Fibroblast of lung (primary cell): ENCODE measurements around the gene VSIG4. TPM values are rescaled to one million over a fixed set of nuclear protein-coding genes. Genes with fewer than 3 reads are reported as not detected.
"Not testable (repeated sequence)": the region's sequence is repeated elsewhere in the genome, so short reads cannot be mapped to it uniquely, and the experiment has no call there.

Experiments
- DNase-seq, 2 donors: peaks; one replicate each; pipeline versions ENCODE4 v3.0.0 to v3.0.0-alpha.2; 2010; ENCODE audit warnings: low read depth in 2 of 2
- H2AFZ ChIP-seq: 2 replicates; pipeline ENCODE4 v1.5.1; 2012; ENCODE audit warnings: low read length, control low read depth, inconsistent platforms
- H3K27ac ChIP-seq: 2 replicates; pipeline ENCODE4 v1.5.1; 2011; ENCODE audit warnings: low read length, control low read depth; ENCODE audit not compliant: insufficient read depth
- H3K27me3 ChIP-seq: 2 replicates; pipeline ENCODE4 v1.5.1; 2011; ENCODE audit warnings: mild to moderate bottlenecking, low read length; ENCODE audit not compliant: control insufficient read depth, insufficient read depth
- H3K36me3 ChIP-seq: 2 replicates; pipeline ENCODE4 v1.5.1; 2011; ENCODE audit warnings: low read length; ENCODE audit not compliant: control insufficient read depth, insufficient read depth
- H3K4me1 ChIP-seq: 2 replicates; pipeline ENCODE4 v1.5.1; 2011; ENCODE audit warnings: low read length; ENCODE audit not compliant: control insufficient read depth, insufficient read depth; ENCODE audit errors: extremely low read depth
- H3K4me2 ChIP-seq: 2 replicates; pipeline ENCODE4 v1.5.1; 2011; ENCODE audit warnings: low read length, control low read depth; ENCODE audit not compliant: insufficient read depth; ENCODE audit errors: extremely low read depth
- H3K4me3 ChIP-seq, 4 experiments: fragments of 200-600 bp in 1 of 4; sonication (generic) in 1 of 4; replicated peaks in 1 of 4; 2 replicates each; pipeline ENCODE4 v1.5.1; 2011 to 2016; ENCODE audit warnings: low read length in 4 of 4, low read depth in 3 of 4, mild to moderate bottlenecking in 3 of 4, control low read depth in 2 of 4, inconsistent platforms in 1 of 4, mixed read lengths in 1 of 4; ENCODE audit not compliant: insufficient read depth in 1 of 4; ENCODE audit errors: control extremely low read depth in 1 of 4
- H3K79me2 ChIP-seq: 2 replicates; pipeline ENCODE4 v1.5.1; 2012; ENCODE audit warnings: mild to moderate bottlenecking, low read length, inconsistent platforms; ENCODE audit not compliant: control insufficient read depth, insufficient read depth
- H3K9ac ChIP-seq: 2 replicates; pipeline ENCODE4 v1.5.1; 2011; ENCODE audit warnings: mild to moderate bottlenecking, low read length, control low read depth; ENCODE audit not compliant: insufficient read depth
- H3K9me3 ChIP-seq: 2 replicates; pipeline ENCODE4 v1.5.1; 2012; ENCODE audit warnings: low read depth, low read length; ENCODE audit not compliant: control insufficient read depth, insufficient read depth
- H4K20me1 ChIP-seq: 2 replicates; pipeline ENCODE4 v1.5.1; 2011; ENCODE audit warnings: low read length; ENCODE audit not compliant: control insufficient read depth, insufficient read depth; ENCODE audit errors: extremely low read depth
- EZH2 ChIP-seq: IDR thresholded peaks from 2 replicates; pipeline ENCODE4 v1.5.1; 2012; ENCODE audit warnings: low read length, control low read depth, mild to moderate bottlenecking; ENCODE audit errors: missing control alignments
- polyA plus RNA-seq, 2 donors: library from polyadenylated mRNA; depleted of rRNA in 1 of 2; stranded (reverse) in 1 of 2; unstranded in 1 of 2; fragments of >200 nt; gene quantifications; 2 replicates each; pipeline ENCODE4 v1.2.1, GENCODE V29; 2011 to 2012; ENCODE audit warnings: missing spikeins in 1 of 2
- total RNA-seq: library from RNA; depleted of rRNA; stranded (reverse); fragments of >200 nt; gene quantifications from 2 replicates; pipeline ENCODE4 v1.2.1, GENCODE V29; 2014
- TF ChIP-seq, protein P1 (sequence below), 2 donors: IDR thresholded peaks in 1 of 2; conservative IDR thresholded peaks in 1 of 2; 1 replicate in 1 of 2; 2 replicates in 1 of 2; pipeline ENCODE4 v1.5.1; 2011 to 2012; ENCODE audit warnings: low read length in 2 of 2, control low read depth in 1 of 2, inconsistent platforms in 1 of 2, low read depth in 1 of 2, mild to moderate bottlenecking in 1 of 2

VSIG4 gene
- total and polyA plus RNA-seq, 2 donors (not counting 1 experiment from before 2014, with no cell fraction given), result not detected

DNA sequence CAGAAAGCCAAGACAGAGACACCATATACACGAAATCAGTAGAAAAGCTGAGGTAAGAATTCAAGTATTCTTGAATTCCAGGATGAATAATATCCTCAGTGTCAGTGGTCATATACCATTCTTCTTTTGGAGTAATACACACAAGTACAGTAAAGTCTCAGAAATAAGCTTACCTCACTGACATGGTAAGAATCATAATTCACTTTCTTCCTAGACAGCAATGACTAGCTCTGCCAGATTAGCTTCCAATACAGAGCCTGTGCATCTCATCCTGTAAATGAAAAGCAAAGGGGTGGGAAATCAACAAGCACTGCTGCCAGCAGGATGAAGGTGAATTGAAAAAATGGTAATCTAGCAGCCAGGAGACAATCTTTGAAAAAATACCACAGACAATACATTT is 31.2 kb upstream of the VSIG4 start:
- no peaks in the 10 kb centered on the region for H4K20me1 ChIP-seq
- H3K79me2 ChIP-seq, result no peaks in the 10 kb centered on the region
- no peaks in the 10 kb centered on the region for H3K4me1 ChIP-seq
- DNase-seq, result no peak
- no peaks in the 10 kb centered on the region for H3K27me3 ChIP-seq
- H3K9me3 ChIP-seq, result no peaks in the 10 kb centered on the region
- H3K4me3 ChIP-seq, result no peak overlapping the region
- no peak overlapping the region for H3K27ac ChIP-seq
- no peak for TF ChIP-seq EZH2
- TF ChIP-seq, protein P1, sequence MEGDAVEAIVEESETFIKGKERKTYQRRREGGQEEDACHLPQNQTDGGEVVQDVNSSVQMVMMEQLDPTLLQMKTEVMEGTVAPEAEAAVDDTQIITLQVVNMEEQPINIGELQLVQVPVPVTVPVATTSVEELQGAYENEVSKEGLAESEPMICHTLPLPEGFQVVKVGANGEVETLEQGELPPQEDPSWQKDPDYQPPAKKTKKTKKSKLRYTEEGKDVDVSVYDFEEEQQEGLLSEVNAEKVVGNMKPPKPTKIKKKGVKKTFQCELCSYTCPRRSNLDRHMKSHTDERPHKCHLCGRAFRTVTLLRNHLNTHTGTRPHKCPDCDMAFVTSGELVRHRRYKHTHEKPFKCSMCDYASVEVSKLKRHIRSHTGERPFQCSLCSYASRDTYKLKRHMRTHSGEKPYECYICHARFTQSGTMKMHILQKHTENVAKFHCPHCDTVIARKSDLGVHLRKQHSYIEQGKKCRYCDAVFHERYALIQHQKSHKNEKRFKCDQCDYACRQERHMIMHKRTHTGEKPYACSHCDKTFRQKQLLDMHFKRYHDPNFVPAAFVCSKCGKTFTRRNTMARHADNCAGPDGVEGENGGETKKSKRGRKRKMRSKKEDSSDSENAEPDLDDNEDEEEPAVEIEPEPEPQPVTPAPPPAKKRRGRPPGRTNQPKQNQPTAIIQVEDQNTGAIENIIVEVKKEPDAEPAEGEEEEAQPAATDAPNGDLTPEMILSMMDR (conservative IDR thresholded peaks at IDR 0.05 in 1 of 2, IDR thresholded peaks at IDR 0.05 in 1 of 2; ENCODE audit: low read depth in 1 of 2, low read length in 2 of 2), result no peak
- H3K9ac ChIP-seq, result no peak overlapping the region
- no peak overlapping the region for H2AFZ ChIP-seq
- no peaks in the 10 kb centered on the region for H3K36me3 ChIP-seq
- H3K4me2 ChIP-seq, result no peak overlapping the region

DNA sequence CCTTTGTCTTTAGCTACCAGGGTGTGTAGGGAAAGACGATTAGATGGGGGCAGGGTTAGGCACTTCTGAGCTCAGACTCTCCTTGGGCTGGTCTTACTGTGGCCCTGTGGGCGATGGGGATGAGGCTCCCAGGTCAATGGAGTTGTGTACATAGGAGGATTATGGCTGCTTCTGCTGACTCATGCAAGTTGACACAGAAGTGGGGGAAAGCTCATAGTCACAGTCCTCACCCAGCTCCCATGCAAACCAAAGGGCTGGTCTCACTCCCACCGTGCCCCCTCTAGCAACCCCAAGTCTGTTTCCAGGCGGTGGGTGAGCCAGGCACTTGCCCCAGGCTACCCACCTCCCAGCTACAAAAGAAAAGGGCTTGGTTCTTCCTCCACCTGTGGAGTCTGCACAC is 24.4 kb upstream of the VSIG4 start:
- H3K4me3 ChIP-seq, result no peak overlapping the region
- no peaks in the 10 kb centered on the region for H3K36me3 ChIP-seq
- H3K4me1 ChIP-seq, result no peaks in the 10 kb centered on the region
- no peak overlapping the region for H2AFZ ChIP-seq
- H3K27me3 ChIP-seq, result no peaks in the 10 kb centered on the region
- no peaks in the 10 kb centered on the region for H3K9me3 ChIP-seq
- H3K4me2 ChIP-seq, result no peak overlapping the region
- H3K79me2 ChIP-seq, result no peaks in the 10 kb centered on the region
- TF ChIP-seq EZH2, result no peak
- TF ChIP-seq, protein P1 (conservative IDR thresholded peaks at IDR 0.05 in 1 of 2, IDR thresholded peaks at IDR 0.05 in 1 of 2; ENCODE audit: low read depth in 1 of 2, low read length in 2 of 2), result no peak
- no peak for DNase-seq
- no peaks in the 10 kb centered on the region for H4K20me1 ChIP-seq
- no peak overlapping the region for H3K27ac ChIP-seq
- H3K9ac ChIP-seq, result no peak overlapping the region

DNA sequence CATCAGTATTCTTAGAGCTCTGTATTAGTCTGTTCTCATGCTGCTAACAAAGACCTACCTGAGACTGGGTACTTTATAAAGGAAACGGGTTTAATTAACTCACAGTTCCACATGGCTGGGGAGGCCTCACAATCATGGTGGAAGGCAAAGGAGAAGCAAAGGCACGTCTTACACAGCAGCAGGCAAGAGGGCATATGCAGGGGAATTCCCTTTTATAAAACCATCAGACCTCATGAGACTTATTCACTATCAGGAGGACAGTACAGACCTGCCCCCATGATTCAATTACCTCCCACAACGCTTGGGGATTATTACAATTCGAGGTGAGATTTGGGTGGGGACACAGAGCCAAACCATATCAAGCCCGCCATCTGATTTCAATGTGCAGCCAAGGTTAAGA is 17.1 kb upstream of the VSIG4 start:
- not testable (repeated sequence) for H3K27me3 ChIP-seq, H3K9me3 ChIP-seq, H3K36me3 ChIP-seq, H3K27ac ChIP-seq, H4K20me1 ChIP-seq, H3K79me2 ChIP-seq, H3K4me2 ChIP-seq, H3K9ac ChIP-seq, DNase-seq, H2AFZ ChIP-seq, H3K4me1 ChIP-seq, H3K4me3 ChIP-seq
